NT2/D1 (cell line): ENCODE data around the gene PRAME.

Experiments used
- SUZ12 ChIP-seq: IDR thresholded peaks from 2 replicates; pipeline ENCODE4 v1.6.1; 2011; ENCODE audit not compliant: insufficient read length, insufficient read depth; ENCODE audit errors: extremely low read depth
- YY1 ChIP-seq: IDR thresholded peaks from 2 replicates; pipeline ENCODE4 v1.6.1; 2011; ENCODE audit not compliant: insufficient read length, insufficient read depth
- ZNF274 ChIP-seq: IDR thresholded peaks from 2 replicates; pipeline ENCODE4 v1.6.1; 2011; ENCODE audit warnings: mild to moderate bottlenecking, low read depth, low read length

GRCh38 chr22:22520020-22520656 lies 38.9 kb downstream of the PRAME start, which contains the start of gene ZNF280A:
- no peak for TF ChIP-seq ZNF274
- TF ChIP-seq YY1, result no peak
- no peak for TF ChIP-seq SUZ12
